Measurements from ENCODE around the gene GAL3ST1. TPM values are rescaled to one million over a fixed set of nuclear protein-coding genes. Genes with fewer than 3 reads are reported as not detected.

The GAL3ST1 gene
- total RNA-seq, 1 experiment from 2014 or later, result not detected

DNA sequence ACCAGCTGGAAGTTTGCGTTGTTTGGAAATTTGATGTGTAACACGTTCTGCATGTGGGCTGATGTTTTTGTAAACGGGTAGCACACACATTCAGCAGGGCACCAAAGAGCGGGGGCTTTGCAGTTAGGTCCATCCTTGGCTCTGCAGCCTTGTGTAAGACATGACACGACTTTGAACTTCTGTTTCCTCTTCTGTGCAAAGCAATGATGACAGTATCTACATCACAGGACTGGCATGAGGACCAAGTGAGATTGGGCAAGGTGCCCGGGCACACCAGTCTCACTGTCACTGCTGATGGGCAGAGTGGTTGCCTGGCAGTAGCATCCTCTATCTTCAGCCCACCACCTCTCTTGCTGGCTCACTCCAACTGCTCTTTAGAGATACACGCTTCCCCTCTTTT lies 35.8 kb upstream of the GAL3ST1 start:
- no peak for DNase-seq (ENCODE audit: unreplicated experiment)
- CTCF ChIA-PET, result interaction anchor here (0.5 to 2.5 kb wide), 5 partner anchors 9 to 145 kb away, joined by 3 to 11 read pairs (median 3); partner anchors contain the start of gene SLC35E4
- Mint-ChIP-seq H3K27ac (ENCODE audit: low read depth, unreplicated experiment) (no peak overlapping the region), H3K4me1 (ENCODE audit: insufficient read depth, unreplicated experiment) (peaks cover 9% of the 10 kb centered on the region), H3K9me3 (ENCODE audit: unreplicated experiment) (no peaks in the 10 kb centered on the region), H3K4me3 (ENCODE audit: unreplicated experiment) (no peak overlapping the region), H3K27me3 (ENCODE audit: insufficient read depth, unreplicated experiment) (no peaks in the 10 kb centered on the region), H3K36me3 (ENCODE audit: insufficient read depth, unreplicated experiment) (no peaks in the 10 kb centered on the region)
- TF ChIP-seq, protein P1, sequence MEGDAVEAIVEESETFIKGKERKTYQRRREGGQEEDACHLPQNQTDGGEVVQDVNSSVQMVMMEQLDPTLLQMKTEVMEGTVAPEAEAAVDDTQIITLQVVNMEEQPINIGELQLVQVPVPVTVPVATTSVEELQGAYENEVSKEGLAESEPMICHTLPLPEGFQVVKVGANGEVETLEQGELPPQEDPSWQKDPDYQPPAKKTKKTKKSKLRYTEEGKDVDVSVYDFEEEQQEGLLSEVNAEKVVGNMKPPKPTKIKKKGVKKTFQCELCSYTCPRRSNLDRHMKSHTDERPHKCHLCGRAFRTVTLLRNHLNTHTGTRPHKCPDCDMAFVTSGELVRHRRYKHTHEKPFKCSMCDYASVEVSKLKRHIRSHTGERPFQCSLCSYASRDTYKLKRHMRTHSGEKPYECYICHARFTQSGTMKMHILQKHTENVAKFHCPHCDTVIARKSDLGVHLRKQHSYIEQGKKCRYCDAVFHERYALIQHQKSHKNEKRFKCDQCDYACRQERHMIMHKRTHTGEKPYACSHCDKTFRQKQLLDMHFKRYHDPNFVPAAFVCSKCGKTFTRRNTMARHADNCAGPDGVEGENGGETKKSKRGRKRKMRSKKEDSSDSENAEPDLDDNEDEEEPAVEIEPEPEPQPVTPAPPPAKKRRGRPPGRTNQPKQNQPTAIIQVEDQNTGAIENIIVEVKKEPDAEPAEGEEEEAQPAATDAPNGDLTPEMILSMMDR (IDR thresholded peaks at IDR 0.05; ENCODE audit: unreplicated experiment), result no peak
- no TSS peak for BruUV-seq (replicated peaks)
- intact Hi-C loops (cut with micrococcal nuclease), result no loop called here
- POLR2A ChIA-PET, result interaction anchor here (1.2 to 5.3 kb wide), 2 partner anchors 18 to 25 kb away, joined by 3 to 30 read pairs; partner anchors contain the start of genes PES1 and SLC35E4

DNA sequence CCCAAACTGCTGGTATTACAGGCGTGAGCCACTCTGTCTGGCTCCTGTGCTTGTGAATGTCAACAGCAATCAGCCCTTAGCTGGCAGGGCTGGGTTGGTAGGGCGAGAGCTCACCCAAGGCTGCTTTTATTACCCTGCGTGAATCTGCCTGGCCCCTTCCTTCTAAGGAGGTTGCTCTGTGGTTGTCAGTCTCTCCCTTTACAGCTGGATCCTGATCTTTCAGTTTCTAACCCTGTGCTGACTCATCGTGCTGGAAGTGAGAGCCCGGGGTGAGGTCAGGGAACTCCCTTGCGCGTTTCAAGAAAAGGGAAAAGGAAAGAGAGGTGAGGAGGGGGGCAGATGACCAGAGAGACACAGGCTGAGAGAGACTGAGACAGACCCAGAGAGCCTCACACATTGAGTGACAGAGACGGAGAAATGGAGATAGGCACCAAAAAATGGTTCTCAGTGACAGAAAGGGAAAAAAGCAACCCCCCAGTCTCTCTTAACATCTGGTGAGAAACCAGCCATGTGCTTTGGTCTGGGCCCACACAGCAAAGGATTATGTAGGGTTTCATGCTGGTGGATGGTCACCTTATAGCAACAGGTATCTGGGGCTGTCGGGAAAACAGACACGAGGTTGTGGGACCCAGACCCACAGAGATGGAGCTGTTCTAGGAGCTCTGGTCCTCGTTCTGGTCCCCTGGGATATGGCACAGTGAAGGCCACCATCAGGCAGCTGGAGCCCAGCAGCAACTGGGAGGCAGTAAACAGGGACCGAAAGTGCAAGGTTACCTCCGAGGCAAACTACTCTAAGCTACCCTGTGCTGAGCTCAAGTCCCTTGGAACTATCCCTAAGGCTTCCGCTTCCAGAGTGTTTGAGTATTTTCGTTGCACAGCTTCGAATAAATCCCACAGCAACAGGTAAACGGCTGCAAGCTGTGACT lies 35.1 kb upstream of the GAL3ST1 start:
- TF ChIP-seq, protein P1 (IDR thresholded peaks at IDR 0.05; ENCODE audit: unreplicated experiment), result no peak
- intact Hi-C loops (cut with micrococcal nuclease), result no loop called here
- no peaks in the 10 kb centered on the region for H3K36me3 Mint-ChIP-seq (ENCODE audit: insufficient read depth, unreplicated experiment)
- peak; percentile 77 for DNase-seq (ENCODE audit: unreplicated experiment)
- peaks cover 9% of the 10 kb centered on the region for H3K4me1 Mint-ChIP-seq (ENCODE audit: insufficient read depth, unreplicated experiment)
- H3K9me3 Mint-ChIP-seq (ENCODE audit: unreplicated experiment), result no peaks in the 10 kb centered on the region
- ChIA-PET POLR2A (interaction anchor here (1.2 to 5.3 kb wide), 3 partner anchors 17 to 58 kb away, joined by 3 to 30 read pairs (median 3); partner anchors contain the start of genes PES1 and SLC35E4), CTCF (interaction anchor here (0.5 to 2.5 kb wide), 9 partner anchors 8 to 219 kb away, joined by 3 to 11 read pairs (median 3); partner anchors contain the start of gene SLC35E4)
- no TSS peak for BruUV-seq (replicated peaks)
- H3K27me3 Mint-ChIP-seq (ENCODE audit: insufficient read depth, unreplicated experiment), result no peaks in the 10 kb centered on the region
- H3K27ac Mint-ChIP-seq (ENCODE audit: low read depth, unreplicated experiment), result peak overlapping the region; percentile 76
- H3K4me3 Mint-ChIP-seq (ENCODE audit: unreplicated experiment), result peak overlapping the region; percentile 3

DNA sequence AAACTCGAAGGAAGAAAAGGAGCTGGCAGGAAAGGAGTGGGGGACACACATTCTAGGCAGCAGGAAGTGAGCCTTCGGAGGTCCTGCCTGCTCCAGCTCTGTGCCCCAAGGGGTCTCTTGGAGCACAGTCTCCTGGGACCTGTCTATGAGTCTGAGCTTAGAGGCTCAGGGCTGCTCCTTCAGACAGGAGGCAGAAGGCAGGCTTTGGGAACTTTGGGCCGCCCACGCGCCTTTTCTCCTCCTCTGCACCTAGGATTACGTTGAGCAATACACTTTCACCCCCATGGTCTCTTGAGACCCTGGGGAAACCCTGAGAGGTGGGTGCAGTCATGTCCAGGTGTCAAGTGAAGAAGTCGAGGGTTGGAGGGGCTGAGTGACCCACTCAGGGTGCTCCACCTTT lies 33.5 kb upstream of the GAL3ST1 start:
- H3K27ac Mint-ChIP-seq (ENCODE audit: low read depth, unreplicated experiment), result no peak overlapping the region
- POLR2A ChIA-PET, result interaction anchor here (5.3 kb wide), 1 partner anchor 16 kb away, joined by 30 read pairs; the partner anchor contains the start of gene PES1

More for the DNA sequence above, 33.5 kb upstream of the GAL3ST1 start:
- H3K4me3 Mint-ChIP-seq (ENCODE audit: unreplicated experiment), result no peak overlapping the region
- CTCF ChIA-PET, result interaction anchor here (0.6 to 2.8 kb wide), 8 partner anchors 11 to 162 kb away, joined by 3 to 11 read pairs (median 4); partner anchors contain the start of gene SLC35E4
- DNase-seq (ENCODE audit: unreplicated experiment), result no peak
- intact Hi-C loops (cut with micrococcal nuclease), result no loop called here
- no peaks in the 10 kb centered on the region for H3K9me3 Mint-ChIP-seq (ENCODE audit: unreplicated experiment)
- TF ChIP-seq, protein P1 (IDR thresholded peaks at IDR 0.05; ENCODE audit: unreplicated experiment), result no peak
- no peaks in the 10 kb centered on the region for H3K36me3 Mint-ChIP-seq (ENCODE audit: insufficient read depth, unreplicated experiment)
- no peaks in the 10 kb centered on the region for H3K27me3 Mint-ChIP-seq (ENCODE audit: insufficient read depth, unreplicated experiment)
- no TSS peak for BruUV-seq (replicated peaks)
- H3K4me1 Mint-ChIP-seq (ENCODE audit: insufficient read depth, unreplicated experiment), result peaks cover 9% of the 10 kb centered on the region

All from MCF 10A (cell line).